Lung (tissue), 12 donors: ENCODE results near the gene MAN2C1. TPM values are rescaled to one million over a fixed set of nuclear protein-coding genes. Genes with fewer than 3 reads are reported as not detected.
"Not testable (repeated sequence)": the region's sequence is repeated elsewhere in the genome, so short reads cannot be mapped to it uniquely, and the experiment has no call there.

Source experiments
- ATAC-seq: fragments of 200-7000 bp; cut with Tn5 transposase; one replicate; pipeline ENCODE4 v1.9.1; 2020; ENCODE audit warnings: moderate number of reproducible peaks; ENCODE audit not compliant: insufficient read depth, low FRiP score
- DNase-seq, 3 donors: peaks; one replicate each; pipeline ENCODE4 v3.0.0-alpha.2; 2013 to 2017
- H3K27ac ChIP-seq, 2 donors: one replicate each; pipeline ENCODE4 v1.5.1; 2013; ENCODE audit warnings: mild to moderate bottlenecking in 2 of 2, moderate library complexity in 2 of 2, control low read depth in 1 of 2, inconsistent platforms in 1 of 2, low read depth in 1 of 2, low read length in 1 of 2
- H3K27me3 ChIP-seq, 3 donors: one replicate each; pipeline ENCODE4 v1.5.1; 2013; ENCODE audit warnings: low read length in 2 of 3; ENCODE audit not compliant: control insufficient read depth in 3 of 3, insufficient read depth in 3 of 3
- H3K36me3 ChIP-seq, 4 donors: one replicate each; pipeline ENCODE4 v1.5.1; 2013; ENCODE audit warnings: low read length in 4 of 4, mild to moderate bottlenecking in 1 of 4, moderate library complexity in 1 of 4; ENCODE audit not compliant: control insufficient read depth in 4 of 4, insufficient read depth in 4 of 4
- H3K4me1 ChIP-seq, 5 donors: one replicate each; pipeline ENCODE4 v1.5.1; 2013; ENCODE audit warnings: low read length in 5 of 5, mild to moderate bottlenecking in 2 of 5, moderate library complexity in 1 of 5; ENCODE audit not compliant: control insufficient read depth in 5 of 5, insufficient read depth in 5 of 5
- H3K4me3 ChIP-seq: one replicate; pipeline ENCODE4 v1.5.1; 2013; ENCODE audit warnings: mild to moderate bottlenecking, control low read depth, moderate library complexity
- H3K9ac ChIP-seq, 2 donors: one replicate each; pipeline ENCODE4 v1.5.1; 2013; ENCODE audit warnings: low read length in 2 of 2, control low read depth in 1 of 2; ENCODE audit not compliant: insufficient read depth in 1 of 2
- H3K9me3 ChIP-seq, 4 donors: one replicate each; pipeline ENCODE4 v1.5.1; 2013; ENCODE audit warnings: low read length in 3 of 4, mild to moderate bottlenecking in 1 of 4, moderate library complexity in 1 of 4; ENCODE audit not compliant: control insufficient read depth in 4 of 4, insufficient read depth in 3 of 4
- CTCF ChIP-seq: IDR thresholded peaks from 2 replicates; pipeline ENCODE4 v1.5.1; 2012; ENCODE audit warnings: mild to moderate bottlenecking; ENCODE audit errors: control extremely low read depth, extremely low read depth
- WGBS, 2 donors: extraction: QIAGEN DNeasy Blood & Tissue Kit; methylation state at CpG; one replicate each; pipeline ENCODE4 v1.1.7; 2013; 5-methylcytosine and 5-hydroxymethylcytosine counted together
- polyA plus RNA-seq, 2 donors: library from polyadenylated mRNA; stranded (reverse); fragments of 200-250 nt; gene quantifications; one replicate each; pipeline ENCODE4 v1.2.1, GENCODE V29; 2013
- total RNA-seq, 2 donors: library from RNA; depleted of rRNA in 1 of 2; stranded (reverse); fragments of >200 nt in 1 of 2; gene quantifications; one replicate each; pipeline ENCODE4 v1.2.1, GENCODE V29; 2014 to 2021
- donor health status: control.
- donor health status: control.
- donor health status: Bipolar disorder and iron deficiency.
- donor health status: healthy.
- donor health status: DM: yes; HTN: yes; CAD: no.

MAN2C1 gene
- total and polyA plus RNA-seq, 4 donors: 139 to 321 (median 217) TPM

- 78 to 94% methylated on average over 4 of the region's 4 CpGs for WGBS, 2 donors
- H3K27ac ChIP-seq: no peak overlapping the region
- no peak overlapping the region for H3K9ac ChIP-seq
- ATAC-seq: no peak
- no peak overlapping the region for H3K4me3 ChIP-seq
- no peaks in the 10 kb centered on the region for H3K4me1 ChIP-seq
- H3K36me3 ChIP-seq: no peaks in the 10 kb centered on the region
- H3K27me3 ChIP-seq: no peaks in the 10 kb centered on the region
- TF ChIP-seq CTCF: no peak
- no peak for DNase-seq
- no peaks in the 10 kb centered on the region for H3K9me3 ChIP-seq
These were observed 41.4 kb downstream of the MAN2C1 start for GRCh38 chr15:75327005-75327404.

- no peak overlapping the region for H3K4me3 ChIP-seq
- no peak overlapping the region for H3K27ac ChIP-seq
- H3K9ac ChIP-seq: no peak overlapping the region
- TF ChIP-seq CTCF: no peak
- no peaks in the 10 kb centered on the region for H3K36me3 ChIP-seq
- no peaks in the 10 kb centered on the region for H3K4me1 ChIP-seq
- 94 to 95% methylated on average over 4 of the region's 4 CpGs for WGBS, 2 donors
- DNase-seq (no peak), ATAC-seq (no peak)
- no peaks in the 10 kb centered on the region for H3K9me3 ChIP-seq
- no peaks in the 10 kb centered on the region for H3K27me3 ChIP-seq
These were observed 42.5 kb downstream of the MAN2C1 start for GRCh38 chr15:75325922-75326321.

- ATAC-seq: no peak
- Histone ChIP-seq H3K4me3 (no peak overlapping the region), H3K27me3 (no peaks in the 10 kb centered on the region), H3K27ac (no peak overlapping the region), H3K36me3 (no peaks in the 10 kb centered on the region), H3K9ac (no peak overlapping the region), H3K4me1 (no peaks in the 10 kb centered on the region), H3K9me3 (no peaks in the 10 kb centered on the region)
- WGBS, 2 donors: 80 to 89% methylated on average over 6 of the region's 6 CpGs
- TF ChIP-seq CTCF: no peak
- no peak for DNase-seq
These were observed 46.7 kb downstream of the MAN2C1 start for GRCh38 chr15:75321711-75322110.

GRCh38 chr15:75319231-75319897 lies 49.0 kb downstream of the MAN2C1 start:
- H3K27ac ChIP-seq, H3K4me3 ChIP-seq, H3K4me1 ChIP-seq, H3K36me3 ChIP-seq, DNase-seq, H3K27me3 ChIP-seq, H3K9me3 ChIP-seq, ATAC-seq, H3K9ac ChIP-seq: not testable (repeated sequence)
- WGBS, 2 donors: 82 to 87% methylated on average over 5 of the region's 5 CpGs
